ENCODE data around the gene OR13C2.
"Not testable (repeated sequence)": the region's sequence is repeated elsewhere in the genome, so short reads cannot be mapped to it uniquely, and the experiment has no call there.

The OR13C2 gene, protein sequence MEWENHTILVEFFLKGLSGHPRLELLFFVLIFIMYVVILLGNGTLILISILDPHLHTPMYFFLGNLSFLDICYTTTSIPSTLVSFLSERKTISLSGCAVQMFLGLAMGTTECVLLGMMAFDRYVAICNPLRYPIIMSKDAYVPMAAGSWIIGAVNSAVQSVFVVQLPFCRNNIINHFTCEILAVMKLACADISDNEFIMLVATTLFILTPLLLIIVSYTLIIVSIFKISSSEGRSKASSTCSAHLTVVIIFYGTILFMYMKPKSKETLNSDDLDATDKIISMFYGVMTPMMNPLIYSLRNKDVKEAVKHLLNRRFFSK

DNA sequence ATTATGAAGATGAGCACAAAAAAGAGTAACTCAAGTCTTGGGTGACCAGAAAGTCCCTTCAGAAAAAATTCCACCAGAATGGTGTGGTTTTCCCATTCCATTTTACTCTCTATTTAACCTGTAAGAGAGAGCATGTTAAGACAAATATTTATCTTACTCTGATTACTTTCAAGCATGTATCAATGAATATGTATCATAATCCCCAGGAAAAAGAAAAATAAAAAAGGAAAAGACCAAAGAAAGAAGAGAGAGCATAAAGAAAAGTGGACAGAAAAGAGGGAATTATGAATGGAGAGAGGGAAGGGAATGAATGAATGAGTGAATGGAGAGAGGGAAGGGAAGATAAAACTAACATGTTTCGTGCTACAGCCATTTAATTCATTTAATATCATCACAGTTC lies at the start of gene OR13C2:
TSS of gene OR13C2 (minus strand) at position 101 of the 400 bp plus-strand sequence. CDS start at position 101, 0 bp downstream.
- DNase-seq = not testable (repeated sequence)

DNA sequence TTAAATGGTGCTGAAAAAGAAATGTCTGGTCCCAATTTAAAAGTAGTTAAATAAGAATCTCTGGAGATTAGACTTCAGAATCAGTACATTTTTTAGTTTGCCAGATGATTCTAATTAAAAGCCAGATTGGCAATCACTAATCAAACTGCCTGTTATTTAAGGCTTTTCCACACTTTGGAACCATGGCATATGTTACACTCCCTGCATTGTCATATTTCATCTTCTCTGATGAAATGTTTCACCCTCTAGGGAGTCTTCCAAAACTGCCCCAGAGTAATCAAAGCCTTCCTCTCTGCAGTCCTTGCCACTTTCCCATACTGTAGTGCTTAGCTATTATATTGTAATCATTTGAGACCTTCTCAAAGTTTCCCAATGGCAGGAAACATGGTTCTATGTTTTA lies 30.0 kb upstream of the OR13C2 start:
- no peak for DNase-seq

DNA sequence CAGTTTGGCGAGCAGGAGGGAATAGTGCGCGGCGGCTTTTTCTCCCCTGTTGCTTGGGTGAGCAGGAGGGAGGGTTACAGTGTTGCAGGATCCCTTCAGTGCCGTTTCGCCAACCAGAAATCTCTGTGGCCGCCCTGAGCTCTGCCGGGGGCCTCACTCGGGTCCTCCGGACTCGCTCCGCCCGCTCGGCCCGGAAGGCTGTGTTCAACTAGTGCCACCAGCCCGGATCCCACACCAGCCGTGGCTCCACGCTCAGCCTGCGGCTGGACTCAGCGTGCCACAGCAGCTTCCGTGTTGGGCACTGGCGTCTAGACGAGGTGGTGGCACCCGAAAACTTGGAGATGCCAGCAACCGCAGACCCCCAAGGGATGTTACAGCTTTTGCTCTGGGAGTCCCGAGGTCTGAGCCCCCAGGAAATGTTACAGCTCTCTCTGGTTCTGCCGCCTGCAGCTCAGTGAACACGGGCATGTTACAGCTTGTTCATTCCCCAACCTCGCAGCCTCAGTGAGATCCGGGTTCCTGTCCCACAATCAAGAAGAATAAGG lies 28.6 kb upstream of the OR13C2 start:
- DNase-seq = no peak

DNA sequence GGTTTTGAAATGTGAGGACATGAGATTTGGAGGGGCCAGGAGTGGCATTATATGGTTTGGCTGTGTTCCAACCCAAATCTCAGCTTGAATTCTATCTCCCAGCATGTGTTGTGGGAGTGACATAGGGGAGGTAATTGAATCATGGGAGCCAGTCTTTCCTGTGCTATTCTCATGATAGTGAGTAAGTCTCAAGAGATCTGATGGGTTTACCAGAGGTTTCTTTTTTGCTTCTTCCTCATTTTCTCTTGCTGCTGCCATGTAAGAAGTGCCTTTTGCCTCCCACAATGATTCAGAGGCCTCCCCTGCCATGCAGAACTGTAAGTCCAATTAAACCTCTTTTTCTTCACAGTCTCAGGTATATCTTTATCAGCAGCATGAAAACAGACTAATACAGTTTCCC lies 20.5 kb upstream of the OR13C2 start:
- not testable (repeated sequence) for DNase-seq

DNA sequence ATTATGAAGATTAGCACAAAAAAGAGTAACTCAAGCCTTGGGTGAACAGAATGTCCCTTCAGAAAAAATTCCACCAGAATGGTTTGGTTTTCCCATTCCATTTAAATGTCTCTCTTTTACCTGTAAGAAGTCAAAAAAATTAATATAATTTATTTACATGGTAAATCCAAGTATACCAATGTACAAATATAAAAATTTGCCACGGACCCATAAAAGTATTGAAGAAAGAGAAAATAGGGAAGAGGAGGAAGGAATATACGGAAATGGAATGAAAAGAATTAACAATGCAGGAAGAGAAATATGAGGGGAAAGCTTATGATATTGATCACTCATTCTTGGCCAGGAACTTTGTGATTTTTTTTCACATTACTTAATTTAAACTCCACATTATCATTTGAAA lies 12.7 kb upstream of the OR13C2 start, which contains the start of gene OR13C9:
TSS of gene OR13C9 (minus strand) at position 101 of the 400 bp plus-strand sequence. CDS start at position 101, 0 bp downstream.
- no peak for DNase-seq

GRCh38 chr9:104617418-104617817 lies 12.0 kb upstream of the OR13C2 start:
- no peak for DNase-seq

DNA sequence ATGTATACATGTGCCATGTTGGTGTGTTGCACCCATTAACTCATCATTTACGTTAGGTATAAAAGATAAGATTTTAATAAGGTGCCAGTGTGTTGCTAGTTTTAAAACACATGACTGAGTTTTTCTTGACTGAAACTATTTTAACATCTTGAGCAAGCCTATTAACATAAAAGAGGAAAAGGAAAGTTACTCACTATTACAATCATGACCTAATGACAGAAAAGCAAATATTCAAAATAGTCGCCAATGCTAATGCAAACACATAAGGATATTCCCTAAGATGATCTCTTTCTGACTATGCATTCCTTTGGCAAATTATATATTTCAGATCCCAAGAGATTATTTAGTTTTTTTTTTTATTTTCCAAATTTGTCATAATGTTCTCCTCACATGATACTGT lies 5.8 kb upstream of the OR13C2 start:
- DNase-seq = no peak

DNA sequence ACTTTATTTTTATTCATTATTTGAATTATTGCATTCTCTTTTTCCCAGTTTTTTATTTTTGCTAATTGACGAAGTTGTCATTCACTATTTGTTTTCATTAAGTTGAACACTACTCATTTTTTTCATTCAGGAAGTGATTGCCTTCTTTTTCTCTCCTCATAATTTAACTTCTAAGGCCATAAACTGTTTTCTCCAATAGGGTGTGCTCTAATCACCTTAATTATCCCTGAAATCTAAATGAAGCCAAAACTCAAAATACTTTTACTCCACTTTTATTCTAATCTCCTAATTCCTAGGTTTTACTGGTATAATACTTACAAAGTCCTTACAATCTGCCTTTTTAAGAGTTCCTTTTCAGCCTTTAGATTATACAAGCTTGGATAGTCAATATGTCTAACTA lies 2.9 kb upstream of the OR13C2 start:
- DNase-seq = no peak

- DNase-seq = no peak
These were observed 725 bp upstream of the OR13C2 start for GRCh38 chr9:104606152-104606551.

DNA sequence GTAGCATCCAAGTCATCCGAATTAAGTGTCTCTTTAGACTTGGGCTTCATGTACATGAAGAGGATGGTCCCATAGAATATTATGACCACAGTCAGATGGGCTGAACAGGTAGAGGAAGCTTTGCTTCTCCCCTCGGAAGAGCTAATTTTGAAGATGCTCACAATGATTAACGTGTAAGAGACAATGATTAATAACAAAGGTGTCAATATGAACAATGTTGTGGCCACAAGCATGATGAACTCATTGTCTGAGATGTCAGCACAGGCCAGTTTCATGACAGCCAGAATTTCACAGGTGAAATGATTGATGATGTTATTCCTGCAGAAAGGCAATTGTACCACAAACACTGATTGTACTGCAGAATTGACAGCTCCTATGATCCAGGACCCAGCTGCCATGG lies 626 bp downstream of the OR13C2 start:
- no peak for DNase-seq

GRCh38 chr9:104599313-104599712 lies 6.1 kb downstream of the OR13C2 start, which contains the start of gene OR13C5:
OR13C5 (minus strand) TSS chr9:104599413; CDS start chr9:104599413, 0 bp downstream.
- DNase-seq = not testable (repeated sequence)

DNA sequence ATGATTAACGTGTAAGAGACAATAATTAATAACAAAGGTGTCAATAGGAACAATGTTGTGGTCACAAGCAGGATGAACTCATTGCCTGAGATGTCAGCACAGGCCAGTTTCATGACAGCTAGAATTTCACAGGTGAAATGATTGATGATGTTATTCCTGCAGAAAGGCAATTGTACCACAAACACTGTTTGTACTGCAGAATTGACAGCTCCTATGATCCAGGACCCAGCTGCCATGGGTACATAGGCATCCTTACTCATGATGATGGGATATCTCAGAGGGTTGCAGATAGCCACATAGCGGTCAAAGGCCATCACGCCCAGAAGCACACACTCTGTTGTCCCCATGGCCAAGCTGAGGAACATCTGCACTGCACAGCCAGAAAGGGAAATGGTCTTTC lies 6.7 kb downstream of the OR13C2 start:
- not testable (repeated sequence) for DNase-seq

DNA sequence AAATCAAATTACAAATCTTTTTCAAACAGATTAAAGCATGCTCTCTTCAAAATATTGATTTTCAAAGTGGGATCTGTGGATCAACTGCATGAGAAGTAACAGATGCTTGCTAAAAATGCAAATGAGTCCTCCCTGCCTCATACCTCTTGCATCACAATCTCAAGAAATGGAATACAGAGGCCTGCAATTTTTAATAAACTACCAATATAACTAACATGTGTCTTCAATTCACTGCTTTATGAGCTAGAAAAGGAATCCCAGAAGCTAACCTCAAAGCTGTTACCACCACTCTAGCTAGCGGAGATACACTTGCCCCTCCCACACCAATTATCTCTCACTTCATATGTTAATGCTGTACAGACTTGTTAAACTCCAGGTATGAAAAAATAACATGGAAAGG lies 15.8 kb downstream of the OR13C2 start:
- DNase-seq = no peak

- no peak for DNase-seq
These were observed 18.8 kb downstream of the OR13C2 start for GRCh38 chr9:104586496-104587180.

GRCh38 chr9:104580562-104580961 lies 24.9 kb downstream of the OR13C2 start:
- DNase-seq = no peak

DNA sequence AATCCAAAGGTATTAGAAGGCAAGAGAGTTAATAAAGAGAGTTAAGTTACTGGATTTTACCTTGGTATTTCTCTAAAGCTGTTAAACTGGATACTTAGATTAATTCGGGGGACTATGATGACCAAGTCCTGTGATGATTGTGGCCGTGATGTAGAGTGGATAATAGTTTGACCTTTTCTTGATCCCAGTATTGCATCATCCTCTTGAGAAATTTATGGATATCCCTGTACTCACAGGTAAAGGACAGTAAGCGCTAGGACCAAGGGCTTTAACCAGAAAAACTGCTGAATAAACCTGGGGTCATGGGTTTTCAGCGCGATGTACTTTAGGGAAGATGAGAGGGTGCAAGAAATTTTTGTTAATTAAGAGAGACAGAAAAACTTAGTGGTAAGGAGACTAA lies 28.2 kb downstream of the OR13C2 start:
- no peak for DNase-seq

- DNase-seq = no peak
These were observed 30.0 kb downstream of the OR13C2 start for GRCh38 chr9:104575456-104575855.

- no peak for DNase-seq
These were observed 32.8 kb downstream of the OR13C2 start for GRCh38 chr9:104572612-104573011.

DNA sequence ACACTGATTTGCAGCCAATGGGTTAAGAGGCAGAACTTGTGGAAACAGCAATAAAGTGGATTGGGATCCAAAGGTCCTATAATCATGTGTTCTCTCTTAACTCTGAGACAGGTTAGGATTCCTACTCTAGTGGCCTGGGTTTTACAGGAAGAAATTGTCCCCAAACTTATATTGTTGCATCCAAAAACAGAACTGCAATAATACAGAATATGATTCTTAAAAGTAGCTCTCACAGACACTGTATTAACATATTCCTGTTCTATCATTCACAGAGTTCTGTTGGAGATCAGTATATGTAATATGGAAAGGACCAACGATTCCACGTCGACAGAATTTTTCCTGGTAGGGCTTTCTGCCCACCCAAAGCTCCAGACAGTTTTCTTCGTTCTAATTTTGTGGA lies 36.6 kb downstream of the OR13C2 start, which contains the start of gene OR13C8:
TSS of gene OR13C8 (plus strand) at position 301 of the 400 bp plus-strand sequence. CDS start at position 301, 0 bp downstream.
- no peak for DNase-seq

GRCh38 chr9:104564358-104564757 lies 41.1 kb downstream of the OR13C2 start:
- no peak for DNase-seq

GRCh38 chr9:104556830-104557634 lies 48.4 kb downstream of the OR13C2 start:
- DNase-seq = no peak

DNA sequence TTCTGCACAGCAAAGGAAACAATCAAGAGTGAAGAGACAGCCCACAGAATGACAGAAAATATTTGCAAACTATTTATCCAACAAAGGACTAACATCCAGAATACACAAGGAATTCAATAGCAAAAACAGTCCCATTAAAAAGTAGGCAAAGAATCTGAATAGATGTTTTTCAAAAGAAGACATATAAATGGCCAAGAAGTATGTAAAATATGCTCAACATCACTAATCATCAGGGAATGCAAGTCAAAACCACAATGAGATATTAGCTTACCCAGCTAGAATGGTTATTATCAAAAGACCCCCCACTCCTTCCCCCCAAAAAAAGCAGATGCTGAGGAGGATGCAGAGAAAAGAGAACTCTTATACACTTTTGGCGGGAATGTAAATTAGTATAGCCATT lies 49.9 kb downstream of the OR13C2 start:
- DNase-seq = no peak

Measured in stimulated activated CD4-positive, alpha-beta T cell treated with anti-CD3 and anti-CD28 coated beads, Interleukin-12 subunit alpha, Interleukin-12 subunit beta, amount 100 ng/mL, for 4 hours (primary cell).